Measurements from ENCODE around the gene ATP9A.

DNA sequence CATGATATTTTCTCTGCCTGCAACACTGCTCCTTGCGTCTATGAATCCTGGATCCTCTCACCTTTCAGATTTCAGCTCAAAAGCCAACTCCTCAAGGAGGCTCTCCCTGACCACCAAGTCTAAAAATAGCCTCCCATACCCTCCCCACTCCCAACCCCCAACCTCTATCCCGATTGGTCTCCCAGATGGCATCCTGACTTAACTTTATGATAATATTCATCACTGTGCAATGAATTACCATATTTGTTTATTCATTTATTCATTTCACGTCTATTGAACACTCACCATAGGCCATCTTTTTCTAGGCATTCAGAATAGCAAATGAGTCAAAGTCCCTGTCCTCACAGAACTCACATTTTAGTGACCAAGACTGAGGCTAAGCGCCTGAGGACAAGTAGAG, 183.0 kb downstream of the ATP9A start:
- TF ChIP-seq CTCF (IDR thresholded peaks at IDR 0.05; ENCODE audit: low read length) (no peak), EZH2 (IDR thresholded peaks at IDR 0.05; ENCODE audit: borderline replicate concordance, low read length) (no peak)
